Right atrium auricular region (tissue), 2 donors: ENCODE measurements around the gene MIOX. TPM values are rescaled to one million over a fixed set of nuclear protein-coding genes. Genes with fewer than 3 reads are reported as not detected.

ENCODE experiments used
- DNase-seq: peaks from one replicate; pipeline ENCODE4 v3.0.0-alpha.2; 2019; ENCODE audit warnings: low spot score
- H3K27ac ChIP-seq, 2 donors: fragments of 200-600 bp; sonication (generic); 1 replicate in 1 of 2; 2 replicates in 1 of 2; pipeline ENCODE4 v1.5.1; 2016 to 2019
- H3K27me3 ChIP-seq, 2 donors: fragments of 200-600 bp; sonication (generic); one replicate each; pipeline versions ENCODE4 v1.5.1 to v1.6.0; 2017 to 2019
- H3K36me3 ChIP-seq: fragments of 200-600 bp; sonication (generic); one replicate; pipeline ENCODE4 v1.5.1; 2016
- H3K4me1 ChIP-seq, 2 donors: fragments of 200-600 bp; sonication (generic); one replicate each; pipeline versions ENCODE4 v1.5.1 to v1.6.0; 2017 to 2019
- H3K4me3 ChIP-seq, 2 donors: fragments of 200-600 bp; sonication (generic); 1 replicate in 1 of 2; 2 replicates in 1 of 2; pipeline ENCODE4 v1.5.1; 2017 to 2019; ENCODE audit warnings: mild to moderate bottlenecking in 1 of 2, moderate library complexity in 1 of 2
- H3K9me3 ChIP-seq, 2 donors: fragments of 200-600 bp; sonication (generic); one replicate each; pipeline ENCODE4 v1.5.1; 2019
- CTCF ChIP-seq, 2 donors: fragments of 200-600 bp; sonication (generic); IDR thresholded peaks; one replicate each; pipeline ENCODE4 v1.5.1; 2019; ENCODE audit warnings: antibody characterized with exemption in 2 of 2
- total RNA-seq, 2 donors: library from RNA; depleted of rRNA; stranded (reverse); fragments of >200 nt; gene quantifications; one replicate each; pipeline ENCODE4 v1.1.0, GENCODE V29; 2016

MIOX gene
- total RNA-seq, 2 donors from 2014 or later: not detected

- Histone ChIP-seq H3K27ac (no peak overlapping the region), H3K9me3 (no peaks in the 10 kb centered on the region), H3K36me3 (peaks cover 32% of the 10 kb centered on the region), H3K4me1 (peaks cover 0 to 33% of the 10 kb centered on the region in 2 donors), H3K4me3 (no peak overlapping the region), H3K27me3 (no peaks in the 10 kb centered on the region)
- TF ChIP-seq CTCF (IDR thresholded peaks at IDR 0.05): no peak
- no peak for DNase-seq
Observed at GRCh38 chr22:50504369-50505211, 17.9 kb downstream of the MIOX start.

GRCh38 chr22:50505276-50505775 is 18.7 kb downstream of the MIOX start:
- peaks cover 32% of the 10 kb centered on the region for H3K36me3 ChIP-seq
- H3K9me3 ChIP-seq: no peaks in the 10 kb centered on the region
- no peak for DNase-seq
- TF ChIP-seq CTCF (IDR thresholded peaks at IDR 0.05): no peak
- no peaks in the 10 kb centered on the region for H3K27me3 ChIP-seq
- H3K4me3 ChIP-seq: no peak overlapping the region
- peaks cover 0 to 33% of the 10 kb centered on the region in 2 donors for H3K4me1 ChIP-seq
- H3K27ac ChIP-seq: no peak overlapping the region

GRCh38 chr22:50505776-50506610 is 19.3 kb downstream of the MIOX start:
- no peak for DNase-seq
- H3K4me1 ChIP-seq: peaks cover 0 to 33% of the 10 kb centered on the region in 2 donors
- TF ChIP-seq CTCF (IDR thresholded peaks at IDR 0.05): no peak
- peaks cover 32% of the 10 kb centered on the region for H3K36me3 ChIP-seq
- peak overlapping the region in 1 of 2 donors; percentile 85 for H3K4me3 ChIP-seq
- H3K27ac ChIP-seq: peak overlapping the region in 1 of 2 donors; percentile 87
- no peaks in the 10 kb centered on the region for H3K9me3 ChIP-seq
- no peaks in the 10 kb centered on the region for H3K27me3 ChIP-seq

- Histone ChIP-seq H3K36me3 (peaks cover 32% of the 10 kb centered on the region), H3K4me1 (peaks cover 0 to 33% of the 10 kb centered on the region in 2 donors), H3K27me3 (no peaks in the 10 kb centered on the region), H3K9me3 (no peaks in the 10 kb centered on the region), H3K4me3 (peak overlapping the region; percentile 85 to 91), H3K27ac (peak overlapping the region; percentile 87 to 89)
- TF ChIP-seq CTCF (IDR thresholded peaks at IDR 0.05): no peak
- DNase-seq: no peak
Observed at GRCh38 chr22:50506611-50507420, 20.2 kb downstream of the MIOX start.

GRCh38 chr22:50507421-50507990 is 20.8 kb downstream of the MIOX start, which contains the start of gene LMF2:
Gene LMF2 (minus strand): TSS chr22:50507702. CDS start chr22:50507675, 27 bp downstream.
- DNase-seq: peak; percentile 87
- peak within 1 kb of the TSS; percentile 89 to 91 for H3K27ac ChIP-seq
- no peaks in the 10 kb centered on the region for H3K27me3 ChIP-seq
- TF ChIP-seq CTCF (IDR thresholded peaks at IDR 0.05): no peak
- no peaks in the 10 kb centered on the region for H3K9me3 ChIP-seq
- H3K4me1 ChIP-seq: peaks cover 0 to 33% of the 10 kb centered on the region in 2 donors
- peak within 1 kb of the TSS; percentile 88 to 91 for H3K4me3 ChIP-seq
- peaks cover 30% of the 10 kb centered on the region for H3K36me3 ChIP-seq
